Breast epithelium (tissue), 4 donors: Measurements from ENCODE around the gene GINS3. TPM values are rescaled to one million over a fixed set of nuclear protein-coding genes. Genes with fewer than 3 reads are reported as not detected.
"Not testable (repeated sequence)": the region's sequence is repeated elsewhere in the genome, so short reads cannot be mapped to it uniquely, and the experiment has no call there.

Source experiments
- DNase-seq, 2 donors: peaks; one replicate each; pipeline ENCODE4 v3.0.0-alpha.2; 2019; ENCODE audit warnings: low spot score in 2 of 2
- H3K27ac ChIP-seq, 2 donors: fragments of 200-600 bp; sonication (generic) in 1 of 2; one replicate each; pipeline ENCODE4 v1.5.1; 2016 to 2019; ENCODE audit warnings: mild to moderate bottlenecking in 1 of 2
- H3K27me3 ChIP-seq, 2 donors: fragments of 200-600 bp; sonication (generic) in 1 of 2; one replicate each; pipeline versions ENCODE4 v1.5.1 to v1.6.0; 2017 to 2019; ENCODE audit warnings: control low read depth in 1 of 2, mild to moderate bottlenecking in 1 of 2
- H3K36me3 ChIP-seq: fragments of 200-600 bp; one replicate; pipeline ENCODE4 v1.5.1; 2019
- H3K4me1 ChIP-seq, 2 donors: fragments of 200-600 bp; sonication (generic); one replicate each; pipeline ENCODE4 v1.5.1; 2016 to 2019; ENCODE audit warnings: control low read depth in 1 of 2
- H3K4me3 ChIP-seq, 3 donors: fragments of 200-600 bp; sonication (generic); 1 replicate in 2 of 3; 2 replicates in 1 of 3; pipeline ENCODE4 v1.5.1; 2016 to 2019; ENCODE audit warnings: mild to moderate bottlenecking in 3 of 3, moderate library complexity in 2 of 3
- H3K9me3 ChIP-seq, 2 donors: fragments of 200-600 bp; sonication (generic) in 1 of 2; one replicate each; pipeline ENCODE4 v1.5.1; 2016 to 2019; ENCODE audit warnings: control low read depth in 1 of 2
- CTCF ChIP-seq, 3 donors: fragments of 450-650 bp; IDR thresholded peaks; one replicate each; pipeline ENCODE4 v1.5.1; 2016 to 2017; ENCODE audit warnings: antibody characterized with exemption in 3 of 3, mild to moderate bottlenecking in 3 of 3, moderate library complexity in 3 of 3
- POLR2A ChIP-seq: fragments of 450-650 bp; IDR thresholded peaks from one replicate; pipeline ENCODE4 v1.6.1; 2016; ENCODE audit warnings: antibody characterized with exemption, mild to moderate bottlenecking, moderate library complexity
- POLR2AphosphoS5 ChIP-seq, 3 donors: sonication (generic); formaldehyde crosslinking; IDR thresholded peaks; one replicate each; pipeline ENCODE4 v1.6.1; 2017; ENCODE audit warnings: antibody characterized with exemption in 3 of 3
- intact Hi-C: fragments of 100-400 bp; cut with DNase I; formaldehyde crosslinking; loops from one replicate; pipeline ENCODE4 v1.15.1; 2023; ENCODE audit warnings: low total_unique reads
- total RNA-seq, 3 donors: library from RNA; depleted of rRNA; stranded (reverse); fragments of >200 nt; gene quantifications; one replicate each; pipeline ENCODE4 v1.1.0, GENCODE V29; 2016

Gene GINS3
- total RNA-seq, 3 donors from 2014 or later: 2.9 to 7.5 (median 4.5) TPM

GRCh38 chr16:58385218-58385773 lies 7.0 kb upstream of the GINS3 start:
- DNase-seq: no peak
- Histone ChIP-seq H3K27ac (no peak overlapping the region), H3K4me1 (no peaks in the 10 kb centered on the region), H3K9me3 (no peaks in the 10 kb centered on the region), H3K27me3 (no peaks in the 10 kb centered on the region), H3K4me3 (no peak overlapping the region), H3K36me3 (no peaks in the 10 kb centered on the region)
- no peak for TF ChIP-seq POLR2AphosphoS5 (IDR thresholded peaks at IDR 0.05)
- TF ChIP-seq CTCF (IDR thresholded peaks at IDR 0.05): no peak
- no peak for TF ChIP-seq POLR2A
- intact Hi-C loops: no loop called here

DNA sequence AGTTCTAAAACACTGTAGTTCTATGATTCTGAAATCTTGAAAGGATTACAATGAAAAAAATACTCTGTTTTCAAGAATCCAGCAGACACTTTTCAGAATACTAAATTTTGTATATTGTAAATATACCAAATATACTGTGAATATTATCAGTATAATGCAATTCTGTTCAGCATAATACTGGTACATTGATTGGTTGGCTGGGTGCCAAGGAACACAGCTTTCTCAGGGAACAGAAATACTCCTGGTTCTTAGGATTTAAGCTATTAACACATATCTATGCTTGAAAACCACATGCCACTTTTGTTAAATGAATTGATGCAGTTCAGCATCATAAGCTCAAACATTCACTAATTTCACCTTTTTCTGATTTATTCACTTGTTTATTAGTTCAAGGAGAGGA lies 2.5 kb upstream of the GINS3 start:
- H3K27ac ChIP-seq: no peak overlapping the region
- no peak for DNase-seq
- no peaks in the 10 kb centered on the region for H3K4me1 ChIP-seq
- no peak overlapping the region for H3K4me3 ChIP-seq
- no peak for TF ChIP-seq POLR2A
- TF ChIP-seq POLR2AphosphoS5 (IDR thresholded peaks at IDR 0.05): no peak
- no peak for TF ChIP-seq CTCF (IDR thresholded peaks at IDR 0.05)
- intact Hi-C loops: no loop called here
- no peaks in the 10 kb centered on the region for H3K27me3 ChIP-seq
- no peaks in the 10 kb centered on the region for H3K36me3 ChIP-seq
- no peaks in the 10 kb centered on the region for H3K9me3 ChIP-seq

DNA sequence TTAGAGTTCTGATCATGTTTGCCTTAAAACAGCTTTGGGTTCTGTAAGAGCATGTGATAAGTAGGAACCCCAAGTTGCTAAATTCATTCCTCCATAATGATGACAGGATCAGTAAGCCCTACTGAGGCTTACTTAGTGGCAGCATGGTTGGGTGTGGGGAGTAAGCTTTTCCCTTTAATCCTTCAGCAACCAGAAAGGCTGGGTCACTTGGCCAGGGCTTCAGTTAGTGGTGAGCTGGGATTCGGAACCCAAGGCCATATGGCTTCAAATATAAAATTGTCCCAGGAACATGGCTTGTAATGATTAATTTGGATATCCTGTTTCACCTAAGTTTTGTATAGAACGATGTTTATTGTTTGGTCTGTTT lies 850 bp downstream of the GINS3 start:
- H3K27me3 ChIP-seq: no peaks in the 10 kb centered on the region
- TF ChIP-seq POLR2AphosphoS5 (IDR thresholded peaks at IDR 0.05) (no peak), CTCF (IDR thresholded peaks at IDR 0.05) (no peak), POLR2A (no peak)
- DNase-seq: no peak
- no peaks in the 10 kb centered on the region for H3K36me3 ChIP-seq
- H3K4me1 ChIP-seq: no peaks in the 10 kb centered on the region
- intact Hi-C loops: no loop called here
- H3K27ac ChIP-seq: peak overlapping the region; percentile 82
- no peaks in the 10 kb centered on the region for H3K9me3 ChIP-seq
- H3K4me3 ChIP-seq: peak overlapping the region; percentile 73 to 85 (median 76)

- H3K36me3 ChIP-seq, H3K4me3 ChIP-seq, H3K9me3 ChIP-seq, intact Hi-C loops, DNase-seq, H3K27me3 ChIP-seq, H3K4me1 ChIP-seq, H3K27ac ChIP-seq: not testable (repeated sequence)
These were observed 4.6 kb downstream of the GINS3 start for GRCh38 chr16:58396897-58397296.

DNA sequence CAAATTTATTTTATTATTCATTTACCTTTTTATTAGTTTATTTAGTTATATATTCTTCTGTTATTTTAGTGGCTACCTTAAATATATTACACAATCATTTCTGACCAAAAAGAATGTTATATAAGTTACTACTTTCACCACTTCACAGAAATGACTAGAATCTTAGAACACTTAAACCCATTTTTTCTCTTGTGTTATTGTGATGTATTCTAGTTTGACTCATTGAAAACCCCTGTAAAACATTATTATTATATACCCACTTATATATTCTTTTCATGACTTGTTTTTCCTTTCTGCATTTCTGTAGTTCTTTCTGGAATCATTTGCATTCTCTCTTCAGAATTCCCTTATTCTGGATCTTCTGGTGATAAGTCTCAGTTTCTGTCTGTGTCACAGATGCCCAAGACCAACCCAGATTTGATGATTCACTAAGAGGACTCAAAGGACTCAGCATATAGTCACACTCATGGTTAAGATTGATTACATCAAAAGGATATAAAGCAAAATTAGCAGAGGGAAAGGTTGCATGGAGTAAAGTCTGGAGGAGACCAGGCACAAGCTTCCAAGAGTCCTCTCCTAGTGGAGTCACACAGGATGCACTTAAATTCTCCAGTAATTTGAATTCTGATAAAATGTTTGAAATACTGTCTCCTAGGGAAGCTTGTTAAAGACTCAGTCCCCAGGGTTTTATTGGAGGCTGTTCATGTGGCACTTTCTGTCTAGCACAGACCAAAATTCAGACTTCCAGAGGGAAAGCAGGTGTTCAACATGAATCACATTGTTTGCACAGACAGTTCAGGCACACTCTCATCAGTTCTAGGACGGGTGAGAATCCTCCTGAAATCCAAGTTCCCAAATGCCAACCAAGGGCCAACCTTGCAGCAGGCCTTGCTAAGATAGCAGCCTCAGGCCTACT lies 7.7 kb downstream of the GINS3 start:
- no peak overlapping the region for H3K27ac ChIP-seq
- H3K36me3 ChIP-seq: no peaks in the 10 kb centered on the region
- intact Hi-C loops: no loop called here
- H3K27me3 ChIP-seq: no peaks in the 10 kb centered on the region
- H3K4me3 ChIP-seq: no peak overlapping the region
- no peaks in the 10 kb centered on the region for H3K4me1 ChIP-seq
- TF ChIP-seq CTCF (IDR thresholded peaks at IDR 0.05) (no peak), POLR2A (no peak), POLR2AphosphoS5 (IDR thresholded peaks at IDR 0.05) (no peak)
- no peaks in the 10 kb centered on the region for H3K9me3 ChIP-seq
- DNase-seq: no peak

GRCh38 chr16:58401305-58401704 lies 9.0 kb downstream of the GINS3 start:
- H3K27me3 ChIP-seq, intact Hi-C loops, H3K4me1 ChIP-seq, H3K27ac ChIP-seq, H3K36me3 ChIP-seq, DNase-seq, H3K4me3 ChIP-seq, H3K9me3 ChIP-seq: not testable (repeated sequence)
